GOT3 (cell line): Measurements from ENCODE around the gene METTL4.

ENCODE experiments used
- DNase-seq: peaks from one replicate; lab custom pipeline; 2025; ENCODE audit warnings: mixed read lengths; lab: John Stamatoyannopoulos, UW

Gene METTL4

GRCh38 chr18:2515908-2516625 lies 55.2 kb downstream of the METTL4 start:
- DNase-seq = no peak

- no peak for DNase-seq
These were observed 56.0 kb downstream of the METTL4 start for GRCh38 chr18:2515171-2515787.

GRCh38 chr18:2513616-2514015 lies 57.7 kb downstream of the METTL4 start:
- no peak for DNase-seq

GRCh38 chr18:2512059-2512458 lies 59.2 kb downstream of the METTL4 start:
- no peak for DNase-seq

GRCh38 chr18:2511451-2511850 lies 59.9 kb downstream of the METTL4 start:
- DNase-seq = no peak

GRCh38 chr18:2510416-2510815 lies 60.9 kb downstream of the METTL4 start:
- DNase-seq = no peak

- DNase-seq = no peak
These were observed 62.6 kb downstream of the METTL4 start for GRCh38 chr18:2508678-2509077.

- DNase-seq = no peak
These were observed 63.1 kb downstream of the METTL4 start for GRCh38 chr18:2508155-2508554.

GRCh38 chr18:2504642-2505041 lies 66.7 kb downstream of the METTL4 start:
- DNase-seq = no peak

GRCh38 chr18:2502880-2503279 lies 68.4 kb downstream of the METTL4 start:
- no peak for DNase-seq

GRCh38 chr18:2502394-2502793 lies 68.9 kb downstream of the METTL4 start:
- no peak for DNase-seq

- no peak for DNase-seq
These were observed 73.5 kb downstream of the METTL4 start for GRCh38 chr18:2497797-2498196.

- DNase-seq = no peak
These were observed 75.9 kb downstream of the METTL4 start for GRCh38 chr18:2495381-2495780.

- DNase-seq = no peak
These were observed 76.4 kb downstream of the METTL4 start for GRCh38 chr18:2494921-2495320.
